ENCODE results near the gene SMTN.

DNA sequence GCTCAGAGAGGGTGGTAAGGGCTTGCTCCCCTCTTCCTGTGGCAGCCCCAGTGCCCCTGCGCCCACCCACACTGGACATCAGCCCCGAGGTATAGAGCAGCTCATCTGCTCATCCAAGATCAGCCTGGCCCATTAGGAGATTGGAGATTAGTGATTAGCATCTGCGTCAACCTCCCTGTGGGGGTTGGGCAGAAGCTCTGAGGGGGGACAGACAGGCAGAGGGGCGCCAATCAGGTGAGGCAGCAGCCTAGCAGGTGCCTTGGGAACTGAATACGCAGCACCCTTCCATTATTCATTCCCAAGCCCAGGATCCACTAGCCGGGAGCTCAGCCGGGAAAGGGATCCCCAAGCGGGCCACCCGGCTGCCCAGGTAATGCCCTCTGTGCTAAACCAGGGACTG, 11.0 kb downstream of the SMTN start:
- TF ChIP-seq, protein P1, sequence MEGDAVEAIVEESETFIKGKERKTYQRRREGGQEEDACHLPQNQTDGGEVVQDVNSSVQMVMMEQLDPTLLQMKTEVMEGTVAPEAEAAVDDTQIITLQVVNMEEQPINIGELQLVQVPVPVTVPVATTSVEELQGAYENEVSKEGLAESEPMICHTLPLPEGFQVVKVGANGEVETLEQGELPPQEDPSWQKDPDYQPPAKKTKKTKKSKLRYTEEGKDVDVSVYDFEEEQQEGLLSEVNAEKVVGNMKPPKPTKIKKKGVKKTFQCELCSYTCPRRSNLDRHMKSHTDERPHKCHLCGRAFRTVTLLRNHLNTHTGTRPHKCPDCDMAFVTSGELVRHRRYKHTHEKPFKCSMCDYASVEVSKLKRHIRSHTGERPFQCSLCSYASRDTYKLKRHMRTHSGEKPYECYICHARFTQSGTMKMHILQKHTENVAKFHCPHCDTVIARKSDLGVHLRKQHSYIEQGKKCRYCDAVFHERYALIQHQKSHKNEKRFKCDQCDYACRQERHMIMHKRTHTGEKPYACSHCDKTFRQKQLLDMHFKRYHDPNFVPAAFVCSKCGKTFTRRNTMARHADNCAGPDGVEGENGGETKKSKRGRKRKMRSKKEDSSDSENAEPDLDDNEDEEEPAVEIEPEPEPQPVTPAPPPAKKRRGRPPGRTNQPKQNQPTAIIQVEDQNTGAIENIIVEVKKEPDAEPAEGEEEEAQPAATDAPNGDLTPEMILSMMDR (IDR thresholded peaks at IDR 0.05), result no peak
- no peak for TF ChIP-seq POLR2A (IDR thresholded peaks at IDR 0.05)
- no peak for TF ChIP-seq POLR2AphosphoS5 (IDR thresholded peaks at IDR 0.05)
- no peak for TF ChIP-seq EP300 (IDR thresholded peaks at IDR 0.05)
